Stomach smooth muscle (tissue), 2 donors: ENCODE data around the gene HIBADH.
"Not testable (repeated sequence)": the region's sequence is repeated elsewhere in the genome, so short reads cannot be mapped to it uniquely, and the experiment has no call there.

Experiments
- H3K27ac ChIP-seq: one replicate; pipeline ENCODE4 v1.7.0; 2013; ENCODE audit warnings: mild to moderate bottlenecking, low read length, inconsistent platforms
- H3K27me3 ChIP-seq, 2 donors: one replicate each; pipeline ENCODE4 v1.7.0; 2013; ENCODE audit warnings: low read length in 2 of 2; ENCODE audit not compliant: insufficient read depth in 2 of 2, control insufficient read depth in 1 of 2
- H3K36me3 ChIP-seq, 2 donors: one replicate each; pipeline ENCODE4 v1.7.0; 2013; ENCODE audit warnings: low read length in 2 of 2; ENCODE audit not compliant: control insufficient read depth in 2 of 2, insufficient read depth in 2 of 2
- H3K4me1 ChIP-seq: one replicate; pipeline ENCODE4 v1.7.0; 2013; ENCODE audit warnings: low read length; ENCODE audit not compliant: control insufficient read depth, insufficient read depth
- H3K4me3 ChIP-seq, 2 donors: one replicate each; pipeline ENCODE4 v1.7.0; 2013; ENCODE audit warnings: low read length in 2 of 2
- H3K9ac ChIP-seq, 2 donors: one replicate each; pipeline ENCODE4 v1.7.0; 2013; ENCODE audit warnings: low read length in 2 of 2, mild to moderate bottlenecking in 1 of 2
- H3K9me3 ChIP-seq, 2 donors: one replicate each; pipeline ENCODE4 v1.7.0; 2013; ENCODE audit warnings: low read length in 2 of 2; ENCODE audit not compliant: control insufficient read depth in 2 of 2
- donor health status: healthy.
- donor health status: Pancreatic carcinoma.

HIBADH gene

GRCh38 chr7:27522566-27522965 lies 140.1 kb downstream of the HIBADH start:
- Histone ChIP-seq H3K27ac (no peak overlapping the region), H3K9ac (no peak overlapping the region), H3K4me1 (peaks cover 7% of the 10 kb centered on the region), H3K27me3 (no peaks in the 10 kb centered on the region), H3K4me3 (no peak overlapping the region), H3K36me3 (peaks cover 2 to 13% of the 10 kb centered on the region in 2 donors), H3K9me3 (no peaks in the 10 kb centered on the region)

GRCh38 chr7:27520815-27521790 lies 141.6 kb downstream of the HIBADH start:
- Histone ChIP-seq H3K9me3 (no peaks in the 10 kb centered on the region), H3K36me3 (peaks cover 2 to 11% of the 10 kb centered on the region in 2 donors), H3K4me1 (peaks cover 7% of the 10 kb centered on the region), H3K4me3 (no peak overlapping the region), H3K27ac (no peak overlapping the region), H3K27me3 (no peaks in the 10 kb centered on the region), H3K9ac (no peak overlapping the region)

- Histone ChIP-seq H3K4me3 (no peak overlapping the region), H3K4me1 (peaks cover 7% of the 10 kb centered on the region), H3K27me3 (no peaks in the 10 kb centered on the region), H3K27ac (no peak overlapping the region), H3K36me3 (peaks cover 0 to 6% of the 10 kb centered on the region in 2 donors), H3K9me3 (no peaks in the 10 kb centered on the region), H3K9ac (no peak overlapping the region)
Measured at GRCh38 chr7:27519793-27520469, 142.8 kb downstream of the HIBADH start.

- Histone ChIP-seq H3K4me3 (no peak overlapping the region), H3K9ac (no peak overlapping the region), H3K27ac (no peak overlapping the region), H3K9me3 (no peaks in the 10 kb centered on the region), H3K27me3 (no peaks in the 10 kb centered on the region), H3K4me1 (peaks cover 7% of the 10 kb centered on the region), H3K36me3 (no peaks in the 10 kb centered on the region)
Measured at GRCh38 chr7:27518561-27519350, 143.9 kb downstream of the HIBADH start.

DNA sequence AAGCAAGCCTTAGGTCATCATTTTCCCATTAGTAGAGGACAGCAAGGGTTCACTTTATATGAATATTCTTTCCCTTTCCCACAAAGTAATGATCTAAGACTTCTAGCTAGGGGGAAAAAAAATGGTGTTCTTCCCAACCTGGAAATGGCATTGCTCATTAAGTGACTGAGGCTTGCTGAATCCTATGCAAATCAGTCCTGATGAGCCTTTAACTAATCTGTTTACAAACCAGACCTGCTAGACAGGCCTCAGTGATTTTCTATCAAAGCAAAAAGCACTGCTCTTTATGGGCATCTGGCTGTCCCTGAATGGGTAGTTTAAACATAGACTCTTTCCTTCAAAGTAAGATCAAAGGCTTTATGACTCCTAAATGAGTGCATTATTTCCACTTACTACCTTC lies 146.3 kb downstream of the HIBADH start:
- Histone ChIP-seq H3K4me3 (no peak overlapping the region), H3K36me3 (no peaks in the 10 kb centered on the region), H3K4me1 (peaks cover 7% of the 10 kb centered on the region), H3K9me3 (no peaks in the 10 kb centered on the region), H3K27ac (no peak overlapping the region), H3K9ac (no peak overlapping the region), H3K27me3 (no peaks in the 10 kb centered on the region)

- Histone ChIP-seq H3K9me3 (no peaks in the 10 kb centered on the region), H3K4me1 (peaks cover 7% of the 10 kb centered on the region), H3K4me3 (no peak overlapping the region), H3K27me3 (no peaks in the 10 kb centered on the region), H3K9ac (no peak overlapping the region), H3K36me3 (no peaks in the 10 kb centered on the region), H3K27ac (no peak overlapping the region)
Measured at GRCh38 chr7:27515933-27516332, 146.8 kb downstream of the HIBADH start.

DNA sequence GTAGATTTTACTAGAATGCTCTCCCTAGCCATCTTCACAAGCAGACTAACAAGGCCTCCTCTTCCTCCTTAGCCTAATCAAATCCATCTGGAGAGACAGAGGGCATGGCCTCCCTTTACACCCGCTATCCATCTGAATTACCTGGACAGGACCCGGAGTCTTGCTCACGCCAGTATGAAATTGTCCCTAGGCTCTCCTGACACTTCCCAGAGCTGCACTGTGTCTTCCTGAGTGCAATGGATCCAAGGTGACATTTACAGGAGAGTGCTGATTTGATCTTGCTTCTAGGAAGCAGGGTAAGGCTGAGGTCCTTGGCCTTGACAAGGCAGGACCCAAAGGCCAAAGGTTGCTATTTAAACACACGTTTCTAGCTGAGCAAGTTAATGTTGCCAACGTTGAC lies 147.8 kb downstream of the HIBADH start:
- H3K27me3 ChIP-seq: no peaks in the 10 kb centered on the region
- peaks cover 7% of the 10 kb centered on the region for H3K4me1 ChIP-seq
- H3K36me3 ChIP-seq: no peaks in the 10 kb centered on the region
- no peak overlapping the region for H3K27ac ChIP-seq
- no peak overlapping the region for H3K9ac ChIP-seq
- H3K9me3 ChIP-seq: no peaks in the 10 kb centered on the region
- H3K4me3 ChIP-seq: no peak overlapping the region

DNA sequence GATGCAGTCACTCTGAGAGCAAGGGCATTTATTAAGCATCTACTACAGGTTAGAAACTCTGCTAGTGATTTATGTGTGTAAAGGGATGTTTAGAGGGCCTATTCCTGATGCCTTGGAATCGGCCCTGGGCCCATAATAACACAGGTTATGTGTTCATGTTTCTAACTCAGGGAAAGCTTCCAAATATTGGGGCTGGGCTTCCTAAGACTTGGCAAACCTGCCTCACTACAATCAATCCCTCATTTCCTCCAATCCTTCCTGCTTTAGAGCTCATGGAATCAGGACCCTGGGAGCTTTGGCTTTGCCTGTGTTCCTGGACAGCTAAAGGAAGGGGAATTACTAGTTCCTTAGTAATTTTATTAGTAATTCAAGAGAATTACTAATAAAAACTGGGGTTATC lies 148.8 kb downstream of the HIBADH start:
- Histone ChIP-seq H3K4me1 (peaks cover under 1% of the 10 kb centered on the region), H3K36me3 (no peaks in the 10 kb centered on the region)

GRCh38 chr7:27511370-27511769 lies 151.3 kb downstream of the HIBADH start:
- not testable (repeated sequence) for H3K27ac ChIP-seq, H3K36me3 ChIP-seq, H3K27me3 ChIP-seq, H3K4me1 ChIP-seq, H3K9ac ChIP-seq, H3K9me3 ChIP-seq, H3K4me3 ChIP-seq

More for the DNA sequence above, 148.8 kb downstream of the HIBADH start:
- H3K27ac ChIP-seq: no peak overlapping the region
- no peaks in the 10 kb centered on the region for H3K27me3 ChIP-seq
- H3K9ac ChIP-seq: no peak overlapping the region
- no peak overlapping the region for H3K4me3 ChIP-seq
- no peaks in the 10 kb centered on the region for H3K9me3 ChIP-seq

DNA sequence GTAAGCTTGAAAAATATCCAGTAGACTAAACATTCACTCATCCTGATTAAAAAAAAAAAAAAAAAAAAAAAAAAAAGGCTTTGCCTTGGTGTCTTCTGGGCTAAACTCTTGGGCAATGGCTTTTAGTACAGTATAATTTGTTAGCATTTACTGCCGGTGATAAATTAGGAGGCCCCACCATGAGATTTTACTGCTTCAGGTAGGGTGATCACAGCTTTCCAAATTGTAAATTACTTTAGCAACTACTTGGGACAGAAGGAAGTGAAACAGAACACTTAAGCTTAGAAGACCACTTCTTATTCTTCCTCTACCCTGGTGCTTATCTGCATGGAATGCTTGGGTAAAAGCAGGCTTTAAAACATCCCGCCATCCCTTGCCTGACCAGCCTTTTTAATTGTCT lies 152.1 kb downstream of the HIBADH start:
- Histone ChIP-seq H3K27me3 (no peaks in the 10 kb centered on the region), H3K4me1 (no peaks in the 10 kb centered on the region), H3K4me3 (no peak overlapping the region), H3K36me3 (no peaks in the 10 kb centered on the region), H3K9me3 (no peaks in the 10 kb centered on the region), H3K27ac (no peak overlapping the region), H3K9ac (no peak overlapping the region)
